SK-N-SH (cell line): ENCODE results near the gene DHODH.

Source experiments
- CHD2 ChIP-seq: fragments of 150-350 bp; IDR thresholded peaks from 2 replicates; pipeline ENCODE4 v1.6.1; 2018; ENCODE audit warnings: low read length; ENCODE audit not compliant: partially characterized antibody
- CTCF ChIP-seq: fragments of 200-600 bp; sonication (generic); IDR thresholded peaks from 2 replicates; pipeline ENCODE4 v1.6.1; 2017; ENCODE audit warnings: antibody characterized with exemption, mild to moderate bottlenecking, moderate library complexity
- EZH2phosphoT487 ChIP-seq: fragments of 200-600 bp; sonication (generic); IDR thresholded peaks from 2 replicates; pipeline ENCODE4 v1.6.1; 2017; ENCODE audit warnings: low read depth, mixed run types, mild to moderate bottlenecking, antibody characterized with exemption, moderate library complexity, borderline replicate concordance
- JUND ChIP-seq: IDR thresholded peaks from 2 replicates; pipeline ENCODE4 v1.4.0; 2012
- POLR2AphosphoS5 ChIP-seq: IDR thresholded peaks from 2 replicates; pipeline ENCODE4 v1.6.1; 2012; ENCODE audit warnings: low read depth, low read length
- RAD21 ChIP-seq: IDR thresholded peaks from 2 replicates; pipeline ENCODE4 v1.6.1; 2012; ENCODE audit warnings: mild to moderate bottlenecking, low read length

DNA sequence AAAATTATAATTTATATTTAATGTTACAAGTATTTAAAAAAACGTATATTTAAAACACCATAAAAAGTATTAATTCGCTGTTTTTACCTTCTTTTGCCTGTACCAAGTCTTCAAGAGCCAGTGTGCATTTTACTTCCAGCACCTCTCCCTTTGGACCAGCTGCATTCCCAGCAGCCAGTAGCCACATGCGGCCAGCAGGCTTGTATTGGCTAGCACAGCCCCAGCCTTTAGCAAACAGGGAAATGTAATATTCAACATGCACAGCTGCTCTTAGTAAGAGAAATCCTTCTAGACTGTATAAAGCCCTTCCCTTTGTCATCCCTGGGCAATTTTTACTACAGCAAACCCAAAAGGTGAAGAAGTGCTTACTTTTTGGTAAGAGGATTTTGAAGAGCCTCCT, 6.6 kb downstream of the DHODH start:
- TF ChIP-seq RAD21 (no peak), EZH2phosphoT487 (no peak), POLR2AphosphoS5 (no peak), JUND (no peak), CHD2 (no peak), CTCF (no peak)
